Measurements from ENCODE around the gene SDR39U1.

The SDR39U1 gene

GRCh38 chr14:24407608-24408325 lies 34.8 kb downstream of the SDR39U1 start:
- H3K4me3 ChIP-seq (ENCODE audit: low read depth, low read length) = no peak overlapping the region
- H3K4me1 ChIP-seq (ENCODE audit: control insufficient read depth, insufficient read depth, low read length, unreplicated experiment) = peaks cover 14% of the 10 kb centered on the region
- H3K27ac ChIP-seq (ENCODE audit: low read depth, low read length) = no peak overlapping the region
- H2AFZ ChIP-seq (ENCODE audit: low read length, unreplicated experiment) = no peak overlapping the region
- no peaks in the 10 kb centered on the region for H3K27me3 ChIP-seq (ENCODE audit: insufficient read depth, low read length)
- no peaks in the 10 kb centered on the region for H3K79me2 ChIP-seq (ENCODE audit: control insufficient read depth, insufficient read depth, low read length, unreplicated experiment)
- H3K36me3 ChIP-seq (ENCODE audit: insufficient read depth, low read length) = no peaks in the 10 kb centered on the region

- H3K27ac ChIP-seq (ENCODE audit: low read depth, low read length) = no peak overlapping the region
- H3K4me1 ChIP-seq (ENCODE audit: control insufficient read depth, insufficient read depth, low read length, unreplicated experiment) = peaks cover 14% of the 10 kb centered on the region
- H3K79me2 ChIP-seq (ENCODE audit: control insufficient read depth, insufficient read depth, low read length, unreplicated experiment) = no peaks in the 10 kb centered on the region
- H2AFZ ChIP-seq (ENCODE audit: low read length, unreplicated experiment) = no peak overlapping the region
- H3K4me3 ChIP-seq (ENCODE audit: low read depth, low read length) = no peak overlapping the region
- H3K27me3 ChIP-seq (ENCODE audit: insufficient read depth, low read length) = no peaks in the 10 kb centered on the region
- H3K36me3 ChIP-seq (ENCODE audit: insufficient read depth, low read length) = no peaks in the 10 kb centered on the region
Measured at GRCh38 chr14:24406416-24406815, 36.2 kb downstream of the SDR39U1 start.

GRCh38 chr14:24404814-24405213 lies 37.8 kb downstream of the SDR39U1 start:
- no peak overlapping the region for H2AFZ ChIP-seq (ENCODE audit: low read length, unreplicated experiment)
- H3K4me3 ChIP-seq (ENCODE audit: low read depth, low read length) = no peak overlapping the region
- no peak overlapping the region for H3K27ac ChIP-seq (ENCODE audit: low read depth, low read length)
- no peaks in the 10 kb centered on the region for H3K27me3 ChIP-seq (ENCODE audit: insufficient read depth, low read length)
- H3K4me1 ChIP-seq (ENCODE audit: control insufficient read depth, insufficient read depth, low read length, unreplicated experiment) = peaks cover 15% of the 10 kb centered on the region
- H3K79me2 ChIP-seq (ENCODE audit: control insufficient read depth, insufficient read depth, low read length, unreplicated experiment) = no peaks in the 10 kb centered on the region
- no peaks in the 10 kb centered on the region for H3K36me3 ChIP-seq (ENCODE audit: insufficient read depth, low read length)

GRCh38 chr14:24403294-24403998 lies 39.1 kb downstream of the SDR39U1 start:
- no peak overlapping the region for H3K4me3 ChIP-seq (ENCODE audit: low read depth, low read length)
- H3K27ac ChIP-seq (ENCODE audit: low read depth, low read length) = no peak overlapping the region
- H3K36me3 ChIP-seq (ENCODE audit: insufficient read depth, low read length) = no peaks in the 10 kb centered on the region
- no peaks in the 10 kb centered on the region for H3K79me2 ChIP-seq (ENCODE audit: control insufficient read depth, insufficient read depth, low read length, unreplicated experiment)
- peaks cover 20% of the 10 kb centered on the region for H3K4me1 ChIP-seq (ENCODE audit: control insufficient read depth, insufficient read depth, low read length, unreplicated experiment)
- no peak overlapping the region for H2AFZ ChIP-seq (ENCODE audit: low read length, unreplicated experiment)
- no peaks in the 10 kb centered on the region for H3K27me3 ChIP-seq (ENCODE audit: insufficient read depth, low read length)

- no peak overlapping the region for H3K27ac ChIP-seq (ENCODE audit: low read depth, low read length)
- no peak overlapping the region for H3K4me3 ChIP-seq (ENCODE audit: low read depth, low read length)
- no peaks in the 10 kb centered on the region for H3K27me3 ChIP-seq (ENCODE audit: insufficient read depth, low read length)
- H3K4me1 ChIP-seq (ENCODE audit: control insufficient read depth, insufficient read depth, low read length, unreplicated experiment) = peaks cover 20% of the 10 kb centered on the region
- H3K36me3 ChIP-seq (ENCODE audit: insufficient read depth, low read length) = no peaks in the 10 kb centered on the region
- H2AFZ ChIP-seq (ENCODE audit: low read length, unreplicated experiment) = no peak overlapping the region
- H3K79me2 ChIP-seq (ENCODE audit: control insufficient read depth, insufficient read depth, low read length, unreplicated experiment) = no peaks in the 10 kb centered on the region
Measured at GRCh38 chr14:24401810-24402702, 40.5 kb downstream of the SDR39U1 start.

GRCh38 chr14:24399999-24400718 lies 42.4 kb downstream of the SDR39U1 start:
- no peak overlapping the region for H3K27ac ChIP-seq (ENCODE audit: low read depth, low read length)
- peak overlapping the region; percentile 90 for H3K4me3 ChIP-seq (ENCODE audit: low read depth, low read length)
- no peaks in the 10 kb centered on the region for H3K79me2 ChIP-seq (ENCODE audit: control insufficient read depth, insufficient read depth, low read length, unreplicated experiment)
- H3K27me3 ChIP-seq (ENCODE audit: insufficient read depth, low read length) = no peaks in the 10 kb centered on the region
- H3K4me1 ChIP-seq (ENCODE audit: control insufficient read depth, insufficient read depth, low read length, unreplicated experiment) = peaks cover 20% of the 10 kb centered on the region
- H2AFZ ChIP-seq (ENCODE audit: low read length, unreplicated experiment) = no peak overlapping the region
- H3K36me3 ChIP-seq (ENCODE audit: insufficient read depth, low read length) = no peaks in the 10 kb centered on the region

- Histone ChIP-seq H3K27me3 (ENCODE audit: insufficient read depth, low read length) (no peaks in the 10 kb centered on the region), H2AFZ (ENCODE audit: low read length, unreplicated experiment) (peak overlapping the region; percentile 74), H3K36me3 (ENCODE audit: insufficient read depth, low read length) (no peaks in the 10 kb centered on the region), H3K4me1 (ENCODE audit: control insufficient read depth, insufficient read depth, low read length, unreplicated experiment) (peaks cover 20% of the 10 kb centered on the region), H3K4me3 (ENCODE audit: low read depth, low read length) (peak overlapping the region; percentile 90), H3K27ac (ENCODE audit: low read depth, low read length) (no peak overlapping the region), H3K79me2 (ENCODE audit: control insufficient read depth, insufficient read depth, low read length, unreplicated experiment) (no peaks in the 10 kb centered on the region)
Measured at GRCh38 chr14:24399447-24399822, 43.1 kb downstream of the SDR39U1 start.

GRCh38 chr14:24398653-24399446 lies 43.7 kb downstream of the SDR39U1 start, which contains the start of gene NYNRIN:
Gene NYNRIN (plus strand): TSS chr14:24399003. CDS start chr14:24399247, 244 bp downstream.
- Histone ChIP-seq H3K27me3 (ENCODE audit: insufficient read depth, low read length) (no peaks in the 10 kb centered on the region), H3K79me2 (ENCODE audit: control insufficient read depth, insufficient read depth, low read length, unreplicated experiment) (no peaks in the 10 kb centered on the region), H3K4me1 (ENCODE audit: control insufficient read depth, insufficient read depth, low read length, unreplicated experiment) (peaks cover 17% of the 10 kb centered on the region), H2AFZ (ENCODE audit: low read length, unreplicated experiment) (peak within 1 kb of the TSS; percentile 74), H3K27ac (ENCODE audit: low read depth, low read length) (no peak within 1 kb of the TSS), H3K4me3 (ENCODE audit: low read depth, low read length) (peak within 1 kb of the TSS; percentile 90), H3K36me3 (ENCODE audit: insufficient read depth, low read length) (no peaks in the 10 kb centered on the region)

GRCh38 chr14:24398293-24398652 lies 44.3 kb downstream of the SDR39U1 start:
- Histone ChIP-seq H3K36me3 (ENCODE audit: insufficient read depth, low read length) (no peaks in the 10 kb centered on the region), H3K79me2 (ENCODE audit: control insufficient read depth, insufficient read depth, low read length, unreplicated experiment) (no peaks in the 10 kb centered on the region), H3K27me3 (ENCODE audit: insufficient read depth, low read length) (no peaks in the 10 kb centered on the region), H3K4me3 (ENCODE audit: low read depth, low read length) (no peak overlapping the region), H3K27ac (ENCODE audit: low read depth, low read length) (no peak overlapping the region), H3K4me1 (ENCODE audit: control insufficient read depth, insufficient read depth, low read length, unreplicated experiment) (peaks cover 11% of the 10 kb centered on the region), H2AFZ (ENCODE audit: low read length, unreplicated experiment) (no peak overlapping the region)
